Endothelial cell of umbilical vein (primary cell): ENCODE results near the gene FAM13C. TPM values are rescaled to one million over a fixed set of nuclear protein-coding genes. Genes with fewer than 3 reads are reported as not detected.

Source experiments
- BruUV-seq: library from RNA; stranded (reverse); fragments of 400-500 nt; replicated peaks from 2 replicates; lab custom pipeline; 2021; lab: Mats Ljungman, UMichigan
- CTCF ChIA-PET: fragments of 300-600, 350-600 bp; sonication (Branson Sonifier 250); formaldehyde crosslinking; loops from one replicate; lab custom pipeline; 2021; ENCODE audit warnings: antibody characterized with exemption, inconsistent platforms; lab: Charles Lee
- POLR2A ChIA-PET: fragments of 300-600, 350-600 bp; sonication (Branson Sonifier 250); formaldehyde crosslinking; loops from one replicate; lab custom pipeline; 2021; ENCODE audit warnings: antibody characterized with exemption, inconsistent platforms; lab: Charles Lee
- DNase-seq: peaks from one replicate; pipeline ENCODE4 v3.0.0-alpha.2; 2011; ENCODE audit warnings: low read depth, low spot score
- FAIRE-seq: peaks from 2 replicates; lab custom pipeline; 2011; peaks lifted over from hg19 to GRCh38; lab: Jason Lieb, UNC
- H2AFZ ChIP-seq: 2 replicates; pipeline ENCODE4 v1.6.0; 2012; ENCODE audit warnings: low read depth, low read length, control low read depth, inconsistent platforms
- H3K27ac ChIP-seq: 2 replicates; pipeline ENCODE4 v1.5.1; 2011; ENCODE audit warnings: low read depth, mild to moderate bottlenecking, control low read depth, low read length, moderate library complexity; ENCODE audit not compliant: insufficient read depth
- H3K27me3 ChIP-seq, 2 experiments: 2 replicates each; pipeline versions ENCODE4 v1.6.0 to v1.6.1; 2011; ENCODE audit warnings: low read length in 2 of 2, mixed read lengths in 1 of 2; ENCODE audit not compliant: control insufficient read depth in 2 of 2, insufficient read depth in 2 of 2
- H3K36me3 ChIP-seq, 2 experiments: 2 replicates in 1 of 2; 3 replicates in 1 of 2; pipeline ENCODE4 v1.5.1; 2011; ENCODE audit warnings: low read length in 2 of 2, mild to moderate bottlenecking in 1 of 2, moderate library complexity in 1 of 2; ENCODE audit not compliant: control insufficient read depth in 2 of 2, insufficient read depth in 2 of 2; ENCODE audit errors: extremely low read depth in 1 of 2
- H3K4me1 ChIP-seq: 3 replicates; pipeline ENCODE4 v1.5.1; 2011; ENCODE audit warnings: mild to moderate bottlenecking, low read length; ENCODE audit not compliant: control insufficient read depth, insufficient read depth; ENCODE audit errors: extremely low read depth
- H3K4me2 ChIP-seq: 2 replicates; pipeline ENCODE4 v1.6.1; 2011; ENCODE audit warnings: low read length, control low read depth, mixed read lengths; ENCODE audit not compliant: insufficient read depth
- H3K4me3 ChIP-seq, 3 experiments: fragments of 200-600 bp in 1 of 3; sonication (generic), shearing (Covaris generic) in 1 of 3; replicated peaks in 1 of 3; 2 replicates each; pipeline ENCODE4 v1.5.1; 2011 to 2016; ENCODE audit warnings: control low read depth in 3 of 3, low read length in 3 of 3, mild to moderate bottlenecking in 2 of 3, inconsistent platforms in 1 of 3, low read depth in 1 of 3, moderate library complexity in 1 of 3; ENCODE audit not compliant: insufficient read depth in 1 of 3
- H3K79me2 ChIP-seq: 2 replicates; pipeline ENCODE4 v1.6.0; 2012; ENCODE audit warnings: low read length, inconsistent platforms; ENCODE audit not compliant: control insufficient read depth, insufficient read depth
- H3K9ac ChIP-seq: replicated peaks from 2 replicates; pipeline ENCODE3; 2011; ENCODE audit warnings: low read length, control low read depth; ENCODE audit not compliant: insufficient read depth; ENCODE audit errors: extremely low read depth
- H3K9me1 ChIP-seq: replicated peaks from 3 replicates; pipeline ENCODE4 v1.6.0; 2011; ENCODE audit warnings: mild to moderate bottlenecking, low read length; ENCODE audit not compliant: control insufficient read depth, insufficient read depth; ENCODE audit errors: extremely low read depth
- H3K9me3 ChIP-seq: replicated peaks from 2 replicates; pipeline ENCODE4 v1.5.1; 2012; ENCODE audit warnings: low read length, inconsistent platforms; ENCODE audit not compliant: control insufficient read depth, insufficient read depth
- H4K20me1 ChIP-seq: replicated peaks from 2 replicates; pipeline ENCODE3; 2011; ENCODE audit warnings: mild to moderate bottlenecking, low read length; ENCODE audit not compliant: control insufficient read depth, insufficient read depth; ENCODE audit errors: extremely low read depth
- CTCF ChIP-seq, 2 donors: IDR thresholded peaks; 1 replicate in 1 of 2; 2 replicates in 1 of 2; pipeline ENCODE4 v1.5.1; 2011; ENCODE audit warnings: low read length in 2 of 2, mild to moderate bottlenecking in 2 of 2, moderate library complexity in 2 of 2, control low read depth in 1 of 2, inconsistent platforms in 1 of 2, low read depth in 1 of 2; ENCODE audit not compliant: insufficient read depth in 1 of 2; ENCODE audit errors: extremely low read depth in 1 of 2
- GATA2 ChIP-seq: IDR thresholded peaks from 2 replicates; pipeline ENCODE4 v1.7.0; 2011; ENCODE audit warnings: low read depth, mild to moderate bottlenecking, moderate library complexity, mixed read lengths, low read length; ENCODE audit not compliant: insufficient read length, insufficient read depth
- POLR2A ChIP-seq: IDR thresholded peaks from 2 replicates; pipeline ENCODE4 v1.6.1; 2012; ENCODE audit warnings: low read depth, mild to moderate bottlenecking, control low read depth, low read length
- dilution Hi-C: fragments of 300-500 bp; cut with MboI; formaldehyde crosslinking; loops from one replicate; pipeline ENCODE4 v1.15.0; 2019; ENCODE audit warnings: low sequenced_read_pairs; ENCODE audit not compliant: extremely low pct_ligation_motif_present
- intact Hi-C: fragments of 100-400 bp; cut with micrococcal nuclease; formaldehyde crosslinking; loops from one replicate; pipeline ENCODE4 v1.10.0; 2022
- polyA plus RNA-seq, 4 experiments: library from polyadenylated mRNA; depleted of rRNA in 3 of 4; stranded (reverse) in 3 of 4; unstranded in 1 of 4; fragments of >200 nt; gene quantifications; 2 replicates each; pipeline versions ENCODE4 v1.2.1 to v1.2.3, GENCODE V29; 2011 to 2012; ENCODE audit warnings: missing spikeins in 1 of 4
- total RNA-seq: library from RNA; stranded (reverse); gene quantifications from 2 replicates; pipeline ENCODE4 v1.2.3, GENCODE V29; 2021

Gene FAM13C
- total and polyA plus RNA-seq, 2 donors (not counting 3 experiments of a cell fraction or from before 2014, with no cell fraction given): 0.03 TPM; not detected in 1

- Histone ChIP-seq H3K36me3 (no peaks in the 10 kb centered on the region), H3K27ac (no peak overlapping the region), H4K20me1 (no peaks in the 10 kb centered on the region), H3K4me3 (no peak overlapping the region), H3K9me3 (no peaks in the 10 kb centered on the region), H3K79me2 (no peaks in the 10 kb centered on the region), H3K4me1 (no peaks in the 10 kb centered on the region), H3K27me3 (no peaks in the 10 kb centered on the region), H3K4me2 (no peak overlapping the region), H2AFZ (no peak overlapping the region), H3K9me1 (no peaks in the 10 kb centered on the region), H3K9ac (no peak overlapping the region)
- DNase-seq (no peak), FAIRE-seq (no peak)
- CTCF ChIA-PET: interaction anchor here (0.9 to 1.1 kb wide), 2 partner anchors 11 to 705 kb away, joined by 3 to 4 read pairs; no protein-coding TSS in a partner anchor
- intact Hi-C loops: no loop called here
- no TSS peak for BruUV-seq
- TF ChIP-seq CTCF (IDR thresholded peaks at IDR 0.05; ENCODE audit: extremely low read depth in 1 of 2, insufficient read depth in 1 of 2, low read depth in 1 of 2, low read length in 2 of 2): no peak
- dilution Hi-C loops: no loop called here
- POLR2A ChIA-PET: no interaction called here
These were observed 126.2 kb downstream of the FAM13C start for GRCh38 chr10:59236064-59236697.

GRCh38 chr10:59234816-59235429 is 127.4 kb downstream of the FAM13C start:
- no peaks in the 10 kb centered on the region for H3K27me3 ChIP-seq
- TF ChIP-seq CTCF (IDR thresholded peaks at IDR 0.05; ENCODE audit: extremely low read depth in 1 of 2, insufficient read depth in 1 of 2, low read depth in 1 of 2, low read length in 2 of 2) (peak; percentile 41 to 56), GATA2 (no peak), POLR2A (no peak)
- no peaks in the 10 kb centered on the region for H3K9me3 ChIP-seq
- H4K20me1 ChIP-seq: no peaks in the 10 kb centered on the region
- dilution Hi-C loops: no loop called here
- DNase-seq (peak; percentile 41), FAIRE-seq (no peak)
- H3K4me2 ChIP-seq: no peak overlapping the region
- no TSS peak for BruUV-seq
- ChIA-PET CTCF (no interaction called here), POLR2A (no interaction called here)
- H3K9ac ChIP-seq: no peak overlapping the region
- no peak overlapping the region for H2AFZ ChIP-seq
- no peaks in the 10 kb centered on the region for H3K79me2 ChIP-seq
- no peak overlapping the region for H3K27ac ChIP-seq
- H3K36me3 ChIP-seq: no peaks in the 10 kb centered on the region
- no peaks in the 10 kb centered on the region for H3K4me1 ChIP-seq
- intact Hi-C loops: loop anchor here (2.0 to 5.0 kb wide), 2 partner anchors 283 to 704 kb away; no protein-coding TSS in a partner anchor
- H3K4me3 ChIP-seq: no peak overlapping the region
- no peaks in the 10 kb centered on the region for H3K9me1 ChIP-seq
